ENCODE results near the gene SLC44A5.
A peak's percentile ranks its signal among the peaks of the same experiment; 100 is the strongest.
"Not testable (repeated sequence)": the region's sequence is repeated elsewhere in the genome, so short reads cannot be mapped to it uniquely, and the experiment has no call there.

SLC44A5 gene

GRCh38 chr1:75616436-75617433, 5.8 kb upstream of the SLC44A5 start:
- Histone ChIP-seq H3K36me3 (ENCODE audit: control insufficient read depth, insufficient read depth, low read length) (no peaks in the 10 kb centered on the region), H3K27me3 (ENCODE audit: control insufficient read depth, insufficient read depth, low read length) (peaks cover 6% of the 10 kb centered on the region), H3K4me3 (ENCODE audit: low read length) (peak overlapping the region; percentile 32), H3K27ac (ENCODE audit: low read depth, low read length) (no peak overlapping the region), H3K4me1 (ENCODE audit: control insufficient read depth, insufficient read depth, low read length) (no peaks in the 10 kb centered on the region), H3K9ac (ENCODE audit: low read length) (no peak overlapping the region)

DNA sequence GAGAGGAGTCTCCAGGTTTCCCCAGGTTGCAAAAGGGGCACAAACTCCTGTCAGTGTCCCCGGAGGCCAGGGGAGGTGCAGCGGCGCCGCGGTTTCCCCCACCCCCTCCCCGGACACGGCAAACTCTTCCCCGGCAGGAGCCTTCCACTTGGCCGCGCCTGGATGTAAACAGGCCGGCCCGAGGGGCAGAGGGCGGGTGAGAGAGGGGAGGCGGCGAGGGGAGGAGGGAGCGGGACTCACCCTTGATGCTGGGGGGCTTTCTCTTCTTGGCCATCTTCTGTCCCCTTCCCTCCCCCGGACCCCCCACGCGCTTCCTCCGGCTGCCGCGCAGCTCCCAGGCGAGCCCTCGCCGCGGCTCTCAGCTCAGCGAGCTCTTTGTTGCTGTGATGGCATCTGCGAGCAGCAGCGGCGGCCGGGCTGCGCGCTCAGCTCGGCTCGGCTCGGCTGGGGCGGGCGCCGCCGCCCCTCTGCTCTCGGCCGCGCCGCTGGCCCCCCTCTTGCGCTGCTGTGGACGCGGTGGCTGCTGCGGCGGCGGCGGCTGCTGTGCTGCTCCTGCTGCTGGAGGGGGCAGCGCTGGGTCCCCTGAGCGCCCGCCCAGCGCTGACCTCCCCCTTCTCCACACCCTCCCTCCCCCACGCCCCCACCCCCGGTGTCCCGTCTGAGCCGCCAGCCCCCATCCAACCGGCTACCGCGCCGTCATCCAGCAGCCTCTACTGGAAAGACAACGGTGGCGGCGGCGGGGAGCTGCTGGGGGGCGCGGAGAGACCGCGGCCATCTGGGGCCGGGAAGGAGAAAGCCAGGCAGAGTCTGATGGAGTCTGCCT, 4.9 kb upstream of the SLC44A5 start:
- Histone ChIP-seq H3K9ac (ENCODE audit: low read length) (no peak overlapping the region), H3K27me3 (ENCODE audit: control insufficient read depth, insufficient read depth, low read length) (peaks cover 6% of the 10 kb centered on the region)

GRCh38 chr1:75614399-75614756, 3.5 kb upstream of the SLC44A5 start:
- Histone ChIP-seq H3K9ac (ENCODE audit: low read length) (no peak overlapping the region), H3K4me1 (ENCODE audit: control insufficient read depth, insufficient read depth, low read length) (no peaks in the 10 kb centered on the region), H3K27ac (ENCODE audit: low read depth, low read length) (no peak overlapping the region), H3K27me3 (ENCODE audit: control insufficient read depth, insufficient read depth, low read length) (peaks cover 6% of the 10 kb centered on the region), H3K36me3 (ENCODE audit: control insufficient read depth, insufficient read depth, low read length) (no peaks in the 10 kb centered on the region), H3K4me3 (ENCODE audit: low read length) (no peak overlapping the region)

More for the DNA sequence above, 4.9 kb upstream of the SLC44A5 start:
- Histone ChIP-seq H3K4me1 (ENCODE audit: control insufficient read depth, insufficient read depth, low read length) (no peaks in the 10 kb centered on the region), H3K27ac (ENCODE audit: low read depth, low read length) (no peak overlapping the region), H3K4me3 (ENCODE audit: low read length) (peak overlapping the region; percentile 65), H3K36me3 (ENCODE audit: control insufficient read depth, insufficient read depth, low read length) (no peaks in the 10 kb centered on the region)

- Histone ChIP-seq H3K4me3 (ENCODE audit: low read length) (no peak overlapping the region), H3K4me1 (ENCODE audit: control insufficient read depth, insufficient read depth, low read length) (no peaks in the 10 kb centered on the region), H3K27ac (ENCODE audit: low read depth, low read length) (no peak overlapping the region), H3K9ac (ENCODE audit: low read length) (no peak overlapping the region), H3K27me3 (ENCODE audit: control insufficient read depth, insufficient read depth, low read length) (peaks cover 6% of the 10 kb centered on the region), H3K36me3 (ENCODE audit: control insufficient read depth, insufficient read depth, low read length) (no peaks in the 10 kb centered on the region)
Observed at GRCh38 chr1:75613916-75614315, 3.0 kb upstream of the SLC44A5 start.

DNA sequence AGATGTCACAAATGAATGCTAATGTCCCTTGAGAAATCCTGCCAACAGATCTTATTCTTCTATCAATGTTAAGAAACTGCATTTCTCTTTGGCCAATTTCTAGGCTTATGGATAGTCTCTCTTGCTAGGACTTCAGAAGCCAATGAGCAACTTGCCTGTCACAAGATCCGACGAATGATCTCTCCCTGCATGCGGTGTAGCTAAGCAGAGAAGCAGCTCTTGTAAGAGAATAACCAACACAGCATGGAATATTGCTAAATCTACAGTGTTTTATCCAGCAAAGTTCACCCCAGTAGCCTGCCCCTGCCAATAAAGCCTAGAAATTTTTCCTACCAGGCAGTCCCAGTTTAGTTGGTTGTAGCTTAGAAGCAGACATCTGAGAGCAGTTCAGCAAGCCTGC, 2.1 kb upstream of the SLC44A5 start:
- H3K4me1 ChIP-seq (ENCODE audit: control insufficient read depth, insufficient read depth, low read length), result no peaks in the 10 kb centered on the region
- H3K9ac ChIP-seq (ENCODE audit: low read length), result no peak overlapping the region
- no peak overlapping the region for H3K4me3 ChIP-seq (ENCODE audit: low read length)
- H3K27me3 ChIP-seq (ENCODE audit: control insufficient read depth, insufficient read depth, low read length), result peaks cover 6% of the 10 kb centered on the region
- no peaks in the 10 kb centered on the region for H3K36me3 ChIP-seq (ENCODE audit: control insufficient read depth, insufficient read depth, low read length)
- no peak overlapping the region for H3K27ac ChIP-seq (ENCODE audit: low read depth, low read length)

DNA sequence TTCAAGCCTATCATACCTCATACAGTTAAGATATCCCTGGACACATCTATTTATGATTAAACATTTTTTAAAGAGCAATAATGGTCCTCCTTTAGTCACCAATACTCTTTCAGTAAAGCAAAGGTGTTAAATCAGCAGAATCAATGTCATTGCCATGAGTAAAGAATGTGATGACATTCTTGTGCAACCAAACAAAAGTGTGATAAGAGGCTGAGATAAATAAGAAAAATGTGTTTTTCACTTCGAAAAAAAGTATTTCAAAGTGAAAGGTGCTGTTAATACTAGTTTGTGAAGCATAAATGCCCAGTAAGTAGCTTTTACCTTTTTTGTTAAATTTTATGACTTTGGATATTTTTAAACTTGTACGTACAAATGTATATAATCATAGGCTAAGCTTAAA, 8.4 kb downstream of the SLC44A5 start:
- Histone ChIP-seq H3K4me3 (ENCODE audit: low read length) (no peak overlapping the region), H3K9ac (ENCODE audit: low read length) (no peak overlapping the region), H3K4me1 (ENCODE audit: control insufficient read depth, insufficient read depth, low read length) (no peaks in the 10 kb centered on the region), H3K27me3 (ENCODE audit: control insufficient read depth, insufficient read depth, low read length) (no peaks in the 10 kb centered on the region), H3K27ac (ENCODE audit: low read depth, low read length) (no peak overlapping the region), H3K36me3 (ENCODE audit: control insufficient read depth, insufficient read depth, low read length) (no peaks in the 10 kb centered on the region)

DNA sequence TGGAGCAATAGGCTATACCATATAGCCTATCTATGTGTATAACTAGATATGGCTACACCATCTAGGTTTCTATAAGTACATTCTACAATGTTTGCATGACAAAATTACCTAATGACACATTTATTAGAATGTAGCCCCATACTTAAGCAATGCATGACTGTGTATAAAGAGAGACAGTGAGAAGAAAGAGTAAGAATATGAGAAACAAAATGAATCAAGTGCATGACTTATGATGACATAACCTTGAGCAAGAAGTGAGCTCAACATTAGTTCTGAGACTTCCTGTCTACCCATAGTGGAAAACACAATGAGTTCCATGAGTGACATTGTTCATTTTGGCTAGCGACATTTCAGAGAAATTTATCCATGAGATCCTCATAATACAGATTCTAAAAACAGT, 10.1 kb downstream of the SLC44A5 start:
- Histone ChIP-seq H3K9ac (ENCODE audit: low read length) (no peak overlapping the region), H3K4me3 (ENCODE audit: low read length) (no peak overlapping the region), H3K27me3 (ENCODE audit: control insufficient read depth, insufficient read depth, low read length) (no peaks in the 10 kb centered on the region), H3K27ac (ENCODE audit: low read depth, low read length) (no peak overlapping the region), H3K4me1 (ENCODE audit: control insufficient read depth, insufficient read depth, low read length) (no peaks in the 10 kb centered on the region), H3K36me3 (ENCODE audit: control insufficient read depth, insufficient read depth, low read length) (no peaks in the 10 kb centered on the region)

- Histone ChIP-seq H3K4me3 (ENCODE audit: low read length) (no peak overlapping the region), H3K9ac (ENCODE audit: low read length) (no peak overlapping the region), H3K4me1 (ENCODE audit: control insufficient read depth, insufficient read depth, low read length) (no peaks in the 10 kb centered on the region), H3K27me3 (ENCODE audit: control insufficient read depth, insufficient read depth, low read length) (no peaks in the 10 kb centered on the region), H3K27ac (ENCODE audit: low read depth, low read length) (no peak overlapping the region), H3K36me3 (ENCODE audit: control insufficient read depth, insufficient read depth, low read length) (no peaks in the 10 kb centered on the region)
Observed at GRCh38 chr1:75594327-75594726, 16.6 kb downstream of the SLC44A5 start.

DNA sequence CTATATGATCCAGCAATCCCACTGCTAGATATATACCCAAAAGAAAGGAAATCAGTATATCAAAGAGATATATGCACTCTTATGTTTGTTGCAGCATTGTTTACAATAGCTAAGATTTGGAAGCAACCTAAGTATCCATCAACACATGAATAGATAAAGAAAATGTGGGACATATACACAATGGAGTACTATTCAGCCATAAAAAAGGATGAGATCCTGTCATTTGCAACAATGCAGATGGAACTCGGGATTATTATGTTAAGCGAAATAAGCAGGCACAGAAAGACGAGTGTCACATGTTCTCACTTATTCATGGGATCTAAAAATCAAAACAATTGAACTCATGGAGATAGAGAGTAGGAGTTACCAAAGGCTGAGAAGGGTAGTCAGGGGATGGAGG, 17.5 kb downstream of the SLC44A5 start:
- H3K36me3 ChIP-seq (ENCODE audit: control insufficient read depth, insufficient read depth, low read length); H3K27me3 ChIP-seq (ENCODE audit: control insufficient read depth, insufficient read depth, low read length); H3K4me1 ChIP-seq (ENCODE audit: control insufficient read depth, insufficient read depth, low read length); H3K9ac ChIP-seq (ENCODE audit: low read length); H3K4me3 ChIP-seq (ENCODE audit: low read length); H3K27ac ChIP-seq (ENCODE audit: low read depth, low read length): not testable (repeated sequence)

DNA sequence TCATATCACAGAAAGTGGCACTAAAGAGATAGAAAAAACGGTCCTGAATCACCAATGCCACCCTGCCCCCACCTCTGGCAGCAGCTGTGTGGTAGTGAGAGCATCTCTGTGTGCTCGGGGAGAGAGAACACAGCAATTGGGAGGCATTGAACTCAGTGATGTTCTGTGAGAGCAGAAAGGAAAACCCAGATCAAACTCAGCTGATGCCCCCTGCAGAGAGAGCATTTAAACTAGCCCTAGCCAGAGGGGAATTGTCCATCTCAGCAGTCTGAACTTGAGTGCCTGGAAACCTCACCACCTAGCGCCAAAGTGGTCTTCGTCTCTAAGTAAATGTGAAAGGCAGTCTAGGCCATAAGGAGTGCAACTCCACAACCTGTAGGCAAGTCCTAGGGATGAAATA, 21.3 kb downstream of the SLC44A5 start:
- Histone ChIP-seq H3K4me3 (ENCODE audit: low read length) (no peak overlapping the region), H3K4me1 (ENCODE audit: control insufficient read depth, insufficient read depth, low read length) (no peaks in the 10 kb centered on the region), H3K27me3 (ENCODE audit: control insufficient read depth, insufficient read depth, low read length) (no peaks in the 10 kb centered on the region), H3K36me3 (ENCODE audit: control insufficient read depth, insufficient read depth, low read length) (no peaks in the 10 kb centered on the region), H3K27ac (ENCODE audit: low read depth, low read length) (no peak overlapping the region), H3K9ac (ENCODE audit: low read length) (no peak overlapping the region)

GRCh38 chr1:75588779-75589475, 22.0 kb downstream of the SLC44A5 start:
- H3K4me3 ChIP-seq (ENCODE audit: low read length), result no peak overlapping the region
- no peaks in the 10 kb centered on the region for H3K27me3 ChIP-seq (ENCODE audit: control insufficient read depth, insufficient read depth, low read length)

GRCh38 chr1:75587692-75588091, 23.2 kb downstream of the SLC44A5 start:
- Histone ChIP-seq H3K36me3 (ENCODE audit: control insufficient read depth, insufficient read depth, low read length) (no peaks in the 10 kb centered on the region), H3K9ac (ENCODE audit: low read length) (no peak overlapping the region), H3K27me3 (ENCODE audit: control insufficient read depth, insufficient read depth, low read length) (no peaks in the 10 kb centered on the region), H3K4me3 (ENCODE audit: low read length) (no peak overlapping the region), H3K27ac (ENCODE audit: low read depth, low read length) (no peak overlapping the region), H3K4me1 (ENCODE audit: control insufficient read depth, insufficient read depth, low read length) (no peaks in the 10 kb centered on the region)

More at GRCh38 chr1:75588779-75589475, 22.0 kb downstream of the SLC44A5 start:
- Histone ChIP-seq H3K9ac (ENCODE audit: low read length) (no peak overlapping the region), H3K36me3 (ENCODE audit: control insufficient read depth, insufficient read depth, low read length) (no peaks in the 10 kb centered on the region), H3K27ac (ENCODE audit: low read depth, low read length) (no peak overlapping the region), H3K4me1 (ENCODE audit: control insufficient read depth, insufficient read depth, low read length) (no peaks in the 10 kb centered on the region)

Measured in rectal smooth muscle tissue (tissue), 1 donor.